GM23338 (cell line): Measurements from ENCODE around the gene CAMTA1. TPM values are rescaled to one million over a fixed set of nuclear protein-coding genes. Genes with fewer than 3 reads are reported as not detected.

Source experiments
- ATAC-seq: fragments of 200-7000 bp; cut with Tn5 transposase; 3 replicates; pipeline ENCODE4 v1.9.1; 2020
- DNase-seq: peaks from one replicate; pipeline ENCODE4 v3.0.0-alpha.2; 2015; ENCODE audit warnings: low spot score
- H2AFZ ChIP-seq: fragments of 200-600 bp; sonication (generic); 2 replicates; pipeline ENCODE4 v1.8.0; 2016; ENCODE audit warnings: antibody characterized with exemption, mild to moderate bottlenecking, moderate library complexity
- H3F3A ChIP-seq: fragments of 200-600 bp; sonication (generic); replicated peaks from 2 replicates; pipeline ENCODE4 v1.8.0; 2017; ENCODE audit warnings: antibody characterized with exemption, mixed run types, low read depth
- H3K27ac ChIP-seq: fragments of 200-600 bp; sonication (generic); 2 replicates; pipeline ENCODE4 v1.6.1; 2016; ENCODE audit warnings: low read depth
- H3K27me3 ChIP-seq: fragments of 200-600 bp; sonication (generic); 2 replicates; pipeline ENCODE4 v1.8.0; 2016; ENCODE audit warnings: mild to moderate bottlenecking, mixed run types, moderate library complexity; ENCODE audit not compliant: insufficient read depth
- H3K36me3 ChIP-seq: fragments of 200-600 bp; sonication (generic); 2 replicates; pipeline ENCODE4 v1.8.0; 2016; ENCODE audit warnings: mild to moderate bottlenecking; ENCODE audit not compliant: insufficient read depth
- H3K4me1 ChIP-seq: fragments of 200-600 bp; sonication (generic); 2 replicates; pipeline ENCODE4 v1.8.0; 2016; ENCODE audit warnings: mild to moderate bottlenecking, moderate library complexity; ENCODE audit not compliant: insufficient read depth
- H3K4me2 ChIP-seq: fragments of 200-600 bp; sonication (generic); 2 replicates; pipeline ENCODE4 v1.7.1; 2017; ENCODE audit warnings: mixed run types
- H3K4me3 ChIP-seq: fragments of 200-600 bp; sonication (generic); 2 replicates; pipeline ENCODE4 v1.6.1; 2016; ENCODE audit warnings: mixed run types
- H3K79me2 ChIP-seq: fragments of 200-600 bp; sonication (generic); replicated peaks from 2 replicates; pipeline ENCODE4 v1.8.0; 2017; ENCODE audit warnings: mild to moderate bottlenecking; ENCODE audit not compliant: insufficient read depth
- H3K9me2 ChIP-seq: fragments of 200-600 bp; sonication (generic); 2 replicates; pipeline ENCODE4 v1.8.0; 2017; ENCODE audit not compliant: insufficient read depth
- H4K20me1 ChIP-seq: fragments of 200-600 bp; sonication (generic); replicated peaks from 2 replicates; pipeline ENCODE4 v1.8.0; 2017; ENCODE audit warnings: mild to moderate bottlenecking; ENCODE audit not compliant: insufficient read depth
- H3K27ac Mint-ChIP-seq: 2 replicates; pipeline ENCODE4 v1.8.0; 2020; ENCODE audit warnings: inconsistent platforms, mild to moderate bottlenecking, moderate library complexity, mixed read lengths
- H3K27me3 Mint-ChIP-seq: 3 replicates; pipeline ENCODE4 v1.8.0; 2022; ENCODE audit warnings: low read depth, mild to moderate bottlenecking, moderate library complexity, mixed read lengths, inconsistent platforms; ENCODE audit not compliant: insufficient read depth, poor library complexity
- H3K36me3 Mint-ChIP-seq: 3 replicates; pipeline ENCODE4 v1.8.0; 2021; ENCODE audit warnings: low read depth, mild to moderate bottlenecking, inconsistent platforms, moderate library complexity, mixed read lengths
- H3K4me1 Mint-ChIP-seq: 3 replicates; pipeline ENCODE4 v1.8.0; 2020; ENCODE audit warnings: mild to moderate bottlenecking, inconsistent platforms, mixed read lengths
- H3K4me3 Mint-ChIP-seq: 3 replicates; pipeline ENCODE4 v1.8.0; 2021; ENCODE audit warnings: moderate library complexity, mild to moderate bottlenecking, inconsistent platforms, mixed read lengths
- H3K9me3 Mint-ChIP-seq: 3 replicates; pipeline ENCODE4 v1.8.0; 2020; ENCODE audit warnings: moderate library complexity, mild to moderate bottlenecking, inconsistent platforms, mixed read lengths
- EZH2phosphoT487 ChIP-seq: fragments of 200-600 bp; sonication (generic); IDR thresholded peaks from one replicate; pipeline ENCODE4 v1.8.1; 2018; ENCODE audit warnings: antibody characterized with exemption; ENCODE audit not compliant: unreplicated experiment
- ZNF331 ChIP-seq: fragments of 250-450 bp; sonication (Bioruptor Pico); IDR thresholded peaks from 2 replicates; pipeline ENCODE4 v1.5.0; 2020; ENCODE audit warnings: low read depth, mild to moderate bottlenecking, moderate library complexity
- polyA plus RNA-seq: library from polyadenylated mRNA; unstranded; fragments of >200 nt; fragmentation: Nextera tagmentation; extraction: Ambion mirVana; gene quantifications from 2 replicates; pipeline ENCODE4 v1.2.1, GENCODE V29; 2016
- total RNA-seq: library from RNA; depleted of rRNA; stranded (reverse); fragments of >200 nt; shearing (Covaris generic); gene quantifications from 2 replicates; pipeline ENCODE4 v1.2.3, GENCODE V29; 2014
- TF ChIP-seq, protein P1 (sequence below): fragments of 250-450 bp; sonication (Bioruptor Pico); IDR thresholded peaks from 2 replicates; pipeline ENCODE4 v1.5.0; 2020; ENCODE audit warnings: mild to moderate bottlenecking, moderate library complexity
- TF ChIP-seq, protein P2 (sequence below): IDR thresholded peaks from one replicate; pipeline ENCODE4 v1.6.1; 2018; ENCODE audit warnings: antibody characterized with exemption; ENCODE audit not compliant: unreplicated experiment

The CAMTA1 gene
- total and polyA plus RNA-seq, 2 experiments from 2014 or later: 115 to 519 TPM

DNA sequence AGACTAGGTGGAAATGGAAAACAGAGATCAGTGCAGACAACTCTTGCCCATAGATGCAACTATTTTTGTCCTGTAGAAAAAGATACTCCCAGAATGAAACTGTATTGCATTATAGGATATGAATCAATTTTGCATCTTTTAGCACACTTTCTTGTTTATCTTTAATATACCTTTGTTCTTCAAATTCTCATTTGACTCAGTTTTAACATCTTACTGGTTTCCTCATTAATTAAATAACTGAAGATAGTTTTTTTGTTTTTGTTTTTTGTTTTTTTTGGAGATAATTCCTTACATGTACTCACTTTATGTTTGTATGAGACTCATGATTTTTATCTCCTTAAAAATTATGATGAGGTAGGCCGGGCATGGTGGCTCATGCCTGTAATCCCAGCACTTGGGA lies 10.9 kb upstream of the CAMTA1 start (continued):
- TF ChIP-seq, protein P1, sequence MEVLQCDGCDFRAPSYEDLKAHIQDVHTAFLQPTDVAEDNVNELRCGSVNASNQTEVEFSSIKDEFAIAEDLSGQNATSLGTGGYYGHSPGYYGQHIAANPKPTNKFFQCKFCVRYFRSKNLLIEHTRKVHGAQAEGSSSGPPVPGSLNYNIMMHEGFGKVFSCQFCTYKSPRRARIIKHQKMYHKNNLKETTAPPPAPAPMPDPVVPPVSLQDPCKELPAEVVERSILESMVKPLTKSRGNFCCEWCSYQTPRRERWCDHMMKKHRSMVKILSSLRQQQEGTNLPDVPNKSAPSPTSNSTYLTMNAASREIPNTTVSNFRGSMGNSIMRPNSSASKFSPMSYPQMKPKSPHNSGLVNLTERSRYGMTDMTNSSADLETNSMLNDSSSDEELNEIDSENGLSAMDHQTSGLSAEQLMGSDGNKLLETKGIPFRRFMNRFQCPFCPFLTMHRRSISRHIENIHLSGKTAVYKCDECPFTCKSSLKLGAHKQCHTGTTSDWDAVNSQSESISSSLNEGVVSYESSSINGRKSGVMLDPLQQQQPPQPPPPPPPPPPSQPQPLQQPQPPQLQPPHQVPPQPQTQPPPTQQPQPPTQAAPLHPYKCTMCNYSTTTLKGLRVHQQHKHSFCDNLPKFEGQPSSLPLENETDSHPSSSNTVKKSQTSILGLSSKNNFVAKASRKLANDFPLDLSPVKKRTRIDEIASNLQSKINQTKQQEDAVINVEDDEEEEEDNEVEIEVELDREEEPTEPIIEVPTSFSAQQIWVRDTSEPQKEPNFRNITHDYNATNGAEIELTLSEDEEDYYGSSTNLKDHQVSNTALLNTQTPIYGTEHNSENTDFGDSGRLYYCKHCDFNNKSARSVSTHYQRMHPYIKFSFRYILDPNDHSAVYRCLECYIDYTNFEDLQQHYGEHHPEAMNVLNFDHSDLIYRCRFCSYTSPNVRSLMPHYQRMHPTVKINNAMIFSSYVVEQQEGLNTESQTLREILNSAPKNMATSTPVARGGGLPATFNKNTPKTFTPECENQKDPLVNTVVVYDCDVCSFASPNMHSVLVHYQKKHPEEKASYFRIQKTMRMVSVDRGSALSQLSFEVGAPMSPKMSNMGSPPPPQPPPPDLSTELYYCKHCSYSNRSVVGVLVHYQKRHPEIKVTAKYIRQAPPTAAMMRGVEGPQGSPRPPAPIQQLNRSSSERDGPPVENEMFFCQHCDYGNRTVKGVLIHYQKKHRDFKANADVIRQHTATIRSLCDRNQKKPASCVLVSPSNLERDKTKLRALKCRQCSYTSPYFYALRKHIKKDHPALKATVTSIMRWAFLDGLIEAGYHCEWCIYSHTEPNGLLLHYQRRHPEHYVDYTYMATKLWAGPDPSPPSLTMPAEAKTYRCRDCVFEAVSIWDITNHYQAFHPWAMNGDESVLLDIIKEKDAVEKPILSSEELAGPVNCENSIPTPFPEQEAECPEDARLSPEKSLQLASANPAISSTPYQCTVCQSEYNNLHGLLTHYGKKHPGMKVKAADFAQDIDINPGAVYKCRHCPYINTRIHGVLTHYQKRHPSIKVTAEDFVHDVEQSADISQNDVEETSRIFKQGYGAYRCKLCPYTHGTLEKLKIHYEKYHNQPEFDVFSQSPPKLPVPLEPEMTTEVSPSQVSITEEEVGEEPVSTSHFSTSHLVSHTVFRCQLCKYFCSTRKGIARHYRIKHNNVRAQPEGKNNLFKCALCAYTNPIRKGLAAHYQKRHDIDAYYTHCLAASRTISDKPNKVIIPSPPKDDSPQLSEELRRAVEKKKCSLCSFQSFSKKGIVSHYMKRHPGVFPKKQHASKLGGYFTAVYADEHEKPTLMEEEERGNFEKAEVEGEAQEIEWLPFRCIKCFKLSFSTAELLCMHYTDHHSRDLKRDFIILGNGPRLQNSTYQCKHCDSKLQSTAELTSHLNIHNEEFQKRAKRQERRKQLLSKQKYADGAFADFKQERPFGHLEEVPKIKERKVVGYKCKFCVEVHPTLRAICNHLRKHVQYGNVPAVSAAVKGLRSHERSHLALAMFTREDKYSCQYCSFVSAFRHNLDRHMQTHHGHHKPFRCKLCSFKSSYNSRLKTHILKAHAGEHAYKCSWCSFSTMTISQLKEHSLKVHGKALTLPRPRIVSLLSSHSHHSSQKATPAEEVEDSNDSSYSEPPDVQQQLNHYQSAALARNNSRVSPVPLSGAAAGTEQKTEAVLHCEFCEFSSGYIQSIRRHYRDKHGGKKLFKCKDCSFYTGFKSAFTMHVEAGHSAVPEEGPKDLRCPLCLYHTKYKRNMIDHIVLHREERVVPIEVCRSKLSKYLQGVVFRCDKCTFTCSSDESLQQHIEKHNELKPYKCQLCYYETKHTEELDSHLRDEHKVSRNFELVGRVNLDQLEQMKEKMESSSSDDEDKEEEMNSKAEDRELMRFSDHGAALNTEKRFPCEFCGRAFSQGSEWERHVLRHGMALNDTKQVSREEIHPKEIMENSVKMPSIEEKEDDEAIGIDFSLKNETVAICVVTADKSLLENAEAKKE (CRISPR knock-in tag): no peak

DNA sequence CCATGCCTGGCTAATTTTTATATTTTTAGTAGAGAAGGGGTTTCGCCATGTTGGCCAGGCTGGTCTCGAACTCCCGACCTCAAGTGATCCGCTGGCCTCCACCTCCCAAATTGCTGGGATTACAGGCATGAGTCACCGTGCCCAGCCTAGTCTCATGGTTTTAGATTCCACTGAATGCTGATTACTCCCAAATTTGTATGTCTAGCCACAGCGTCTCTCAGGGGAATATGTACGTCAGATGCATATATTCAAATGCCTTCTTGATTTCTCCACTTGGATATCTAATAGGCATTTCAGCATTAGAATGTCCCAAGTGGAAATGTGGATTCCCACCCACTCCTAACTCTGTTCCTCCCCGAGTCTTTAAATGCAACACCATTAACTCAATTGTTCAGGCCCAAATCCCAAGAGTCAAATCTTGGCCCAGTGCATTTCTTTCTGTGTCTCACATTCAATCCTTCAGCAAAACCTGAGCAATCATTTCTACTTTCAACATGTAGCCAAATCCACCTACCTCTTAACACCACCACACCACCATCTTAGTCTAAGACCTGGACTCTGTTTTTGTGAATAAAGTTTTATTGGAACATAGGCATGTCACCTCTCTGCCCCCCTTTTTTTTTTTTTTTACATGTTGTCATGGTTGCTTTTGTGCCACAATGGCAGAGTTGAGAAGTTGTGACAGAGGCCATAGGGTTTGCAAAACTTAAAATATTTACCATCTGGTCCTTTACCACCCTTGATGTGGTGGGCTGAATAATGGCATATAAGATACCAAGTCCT lies 9.8 kb upstream of the CAMTA1 start:
- ATAC-seq (no peak), DNase-seq (no peak)
- no peaks in the 10 kb centered on the region for H3K36me3 ChIP-seq
- H3F3A ChIP-seq: 0 out of 2 replicates have a peak, but pooled peaks cover 7% of the 10 kb centered on the region
- no peak overlapping the region for H3K27ac Mint-ChIP-seq
- peaks cover 19% of the 10 kb centered on the region for H3K4me1 ChIP-seq
- no peaks in the 10 kb centered on the region for H4K20me1 ChIP-seq
- no peak overlapping the region for H3K4me3 Mint-ChIP-seq
- H3K27me3 ChIP-seq: no peaks in the 10 kb centered on the region
- no peak overlapping the region for H3K27ac ChIP-seq
- H3K36me3 Mint-ChIP-seq: no peaks in the 10 kb centered on the region
- 0 out of 3 replicates have a peak, but pooled peaks cover 4% of the 10 kb centered on the region for H3K9me3 Mint-ChIP-seq
- H3K4me1 Mint-ChIP-seq: peaks cover 21% of the 10 kb centered on the region
- H2AFZ ChIP-seq: no peak overlapping the region
- H3K79me2 ChIP-seq: no peaks in the 10 kb centered on the region
- H3K27me3 Mint-ChIP-seq: peaks cover 8% of the 10 kb centered on the region
- H3K4me3 ChIP-seq: no peak overlapping the region
- no peaks in the 10 kb centered on the region for H3K9me2 ChIP-seq
- no peak overlapping the region for H3K4me2 ChIP-seq
- TF ChIP-seq ZNF331 (no peak), EZH2phosphoT487 (no peak)
- TF ChIP-seq, protein P2, sequence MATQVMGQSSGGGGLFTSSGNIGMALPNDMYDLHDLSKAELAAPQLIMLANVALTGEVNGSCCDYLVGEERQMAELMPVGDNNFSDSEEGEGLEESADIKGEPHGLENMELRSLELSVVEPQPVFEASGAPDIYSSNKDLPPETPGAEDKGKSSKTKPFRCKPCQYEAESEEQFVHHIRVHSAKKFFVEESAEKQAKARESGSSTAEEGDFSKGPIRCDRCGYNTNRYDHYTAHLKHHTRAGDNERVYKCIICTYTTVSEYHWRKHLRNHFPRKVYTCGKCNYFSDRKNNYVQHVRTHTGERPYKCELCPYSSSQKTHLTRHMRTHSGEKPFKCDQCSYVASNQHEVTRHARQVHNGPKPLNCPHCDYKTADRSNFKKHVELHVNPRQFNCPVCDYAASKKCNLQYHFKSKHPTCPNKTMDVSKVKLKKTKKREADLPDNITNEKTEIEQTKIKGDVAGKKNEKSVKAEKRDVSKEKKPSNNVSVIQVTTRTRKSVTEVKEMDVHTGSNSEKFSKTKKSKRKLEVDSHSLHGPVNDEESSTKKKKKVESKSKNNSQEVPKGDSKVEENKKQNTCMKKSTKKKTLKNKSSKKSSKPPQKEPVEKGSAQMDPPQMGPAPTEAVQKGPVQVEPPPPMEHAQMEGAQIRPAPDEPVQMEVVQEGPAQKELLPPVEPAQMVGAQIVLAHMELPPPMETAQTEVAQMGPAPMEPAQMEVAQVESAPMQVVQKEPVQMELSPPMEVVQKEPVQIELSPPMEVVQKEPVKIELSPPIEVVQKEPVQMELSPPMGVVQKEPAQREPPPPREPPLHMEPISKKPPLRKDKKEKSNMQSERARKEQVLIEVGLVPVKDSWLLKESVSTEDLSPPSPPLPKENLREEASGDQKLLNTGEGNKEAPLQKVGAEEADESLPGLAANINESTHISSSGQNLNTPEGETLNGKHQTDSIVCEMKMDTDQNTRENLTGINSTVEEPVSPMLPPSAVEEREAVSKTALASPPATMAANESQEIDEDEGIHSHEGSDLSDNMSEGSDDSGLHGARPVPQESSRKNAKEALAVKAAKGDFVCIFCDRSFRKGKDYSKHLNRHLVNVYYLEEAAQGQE: no peak
- TF ChIP-seq, protein P1 (CRISPR knock-in tag): no peak
